GM21723 (cell line): ENCODE data around the gene MTSS2.
"Not testable (repeated sequence)": the region's sequence is repeated elsewhere in the genome, so short reads cannot be mapped to it uniquely, and the experiment has no call there.

Experiments
- ATAC-seq: cut with Tn5 transposase; IDR thresholded peaks from one replicate; pipeline ENCODE4 v1.9.1; 2021; ENCODE audit warnings: mild to moderate bottlenecking, moderate library complexity; ENCODE audit not compliant: unreplicated experiment

Gene MTSS2

GRCh38 chr16:70657956-70658355 is 27.9 kb downstream of the MTSS2 start:
- no peak for ATAC-seq

- no peak for ATAC-seq
Observed at GRCh38 chr16:70656712-70657263, 29.1 kb downstream of the MTSS2 start.

GRCh38 chr16:70656065-70656711 is 29.7 kb downstream of the MTSS2 start:
- no peak for ATAC-seq

GRCh38 chr16:70653809-70654771 is 31.8 kb downstream of the MTSS2 start:
- no peak for ATAC-seq

GRCh38 chr16:70653406-70653805 is 32.4 kb downstream of the MTSS2 start:
- ATAC-seq = no peak

- no peak for ATAC-seq
Observed at GRCh38 chr16:70652322-70652721, 33.5 kb downstream of the MTSS2 start.

GRCh38 chr16:70651524-70651923 is 34.3 kb downstream of the MTSS2 start:
- ATAC-seq = no peak

- ATAC-seq = no peak
Observed at GRCh38 chr16:70650216-70650615, 35.6 kb downstream of the MTSS2 start.

GRCh38 chr16:70649300-70649699 is 36.6 kb downstream of the MTSS2 start:
- ATAC-seq = no peak

GRCh38 chr16:70648606-70649005 is 37.2 kb downstream of the MTSS2 start:
- no peak for ATAC-seq

GRCh38 chr16:70647441-70648359 is 38.2 kb downstream of the MTSS2 start:
- no peak for ATAC-seq

GRCh38 chr16:70646260-70647241 is 39.3 kb downstream of the MTSS2 start, which contains the start of gene IL34:
TSS of gene IL34 (plus strand) at chr16:70646559. CDS start at chr16:70646948, 389 bp downstream.
- ATAC-seq = no peak

GRCh38 chr16:70644763-70645597 is 40.9 kb downstream of the MTSS2 start:
- no peak for ATAC-seq

GRCh38 chr16:70643264-70643663 is 42.6 kb downstream of the MTSS2 start:
- ATAC-seq = not testable (repeated sequence)

GRCh38 chr16:70642633-70643032 is 43.2 kb downstream of the MTSS2 start:
- ATAC-seq = no peak

- no peak for ATAC-seq
Observed at GRCh38 chr16:70638814-70639792, 46.8 kb downstream of the MTSS2 start.
